ENCODE measurements around the gene CDH23. TPM values are rescaled to one million over a fixed set of nuclear protein-coding genes. Genes with fewer than 3 reads are reported as not detected.

The CDH23 gene
- total RNA-seq, 1 experiment from 2014 or later = 0.02 TPM

DNA sequence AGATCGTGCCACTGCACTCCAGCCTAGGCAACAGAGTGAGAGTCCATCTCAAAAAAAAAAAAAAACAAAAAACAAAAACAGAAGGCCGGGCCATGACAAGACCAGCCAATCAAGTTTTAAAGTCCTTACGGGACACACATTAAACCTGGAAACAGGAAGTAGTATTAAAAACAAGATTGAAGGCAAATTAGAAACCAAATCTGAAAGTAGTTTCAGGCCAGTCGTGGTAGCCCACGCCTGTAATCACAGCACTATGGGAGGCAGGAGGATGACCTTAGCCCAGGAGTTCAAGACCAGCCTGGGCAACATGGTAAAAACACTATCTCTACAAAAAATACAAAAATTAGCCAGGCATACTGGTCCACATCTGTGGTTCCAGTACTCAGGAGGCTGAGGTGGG is 436.2 kb downstream of the CDH23 start:
- no TSS peak for BruUV-seq (replicated peaks)
- DNase-seq (ENCODE audit: unreplicated experiment) = no peak
- Mint-ChIP-seq H3K9me3 (ENCODE audit: unreplicated experiment) (no peaks in the 10 kb centered on the region), H3K4me1 (ENCODE audit: insufficient read depth, unreplicated experiment) (peaks cover 35% of the 10 kb centered on the region), H3K36me3 (ENCODE audit: insufficient read depth, unreplicated experiment) (peaks cover 61% of the 10 kb centered on the region), H3K27ac (ENCODE audit: low read depth, unreplicated experiment) (peak overlapping the region; percentile 49), H3K27me3 (ENCODE audit: insufficient read depth, unreplicated experiment) (no peaks in the 10 kb centered on the region), H3K4me3 (ENCODE audit: unreplicated experiment) (no peak overlapping the region)
- intact Hi-C loops (cut with micrococcal nuclease) = loop anchor here (1.0 to 2.0 kb wide), 2 partner anchors 56 to 63 kb away; no protein-coding TSS in a partner anchor
- TF ChIP-seq, protein P1, sequence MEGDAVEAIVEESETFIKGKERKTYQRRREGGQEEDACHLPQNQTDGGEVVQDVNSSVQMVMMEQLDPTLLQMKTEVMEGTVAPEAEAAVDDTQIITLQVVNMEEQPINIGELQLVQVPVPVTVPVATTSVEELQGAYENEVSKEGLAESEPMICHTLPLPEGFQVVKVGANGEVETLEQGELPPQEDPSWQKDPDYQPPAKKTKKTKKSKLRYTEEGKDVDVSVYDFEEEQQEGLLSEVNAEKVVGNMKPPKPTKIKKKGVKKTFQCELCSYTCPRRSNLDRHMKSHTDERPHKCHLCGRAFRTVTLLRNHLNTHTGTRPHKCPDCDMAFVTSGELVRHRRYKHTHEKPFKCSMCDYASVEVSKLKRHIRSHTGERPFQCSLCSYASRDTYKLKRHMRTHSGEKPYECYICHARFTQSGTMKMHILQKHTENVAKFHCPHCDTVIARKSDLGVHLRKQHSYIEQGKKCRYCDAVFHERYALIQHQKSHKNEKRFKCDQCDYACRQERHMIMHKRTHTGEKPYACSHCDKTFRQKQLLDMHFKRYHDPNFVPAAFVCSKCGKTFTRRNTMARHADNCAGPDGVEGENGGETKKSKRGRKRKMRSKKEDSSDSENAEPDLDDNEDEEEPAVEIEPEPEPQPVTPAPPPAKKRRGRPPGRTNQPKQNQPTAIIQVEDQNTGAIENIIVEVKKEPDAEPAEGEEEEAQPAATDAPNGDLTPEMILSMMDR (IDR thresholded peaks at IDR 0.05; ENCODE audit: unreplicated experiment) = no peak
- POLR2A ChIA-PET = interaction anchor here (0.7 to 0.8 kb wide), 2 partner anchors 13 to 18 kb away, joined by 3 to 4 read pairs; partner anchors contain the start of gene PSAP
- CTCF ChIA-PET = interaction anchor here (1.3 to 4.0 kb wide), 3 partner anchors 17 to 64 kb away, joined by 3 to 28 read pairs (median 5); partner anchors contain the start of gene PSAP

DNA sequence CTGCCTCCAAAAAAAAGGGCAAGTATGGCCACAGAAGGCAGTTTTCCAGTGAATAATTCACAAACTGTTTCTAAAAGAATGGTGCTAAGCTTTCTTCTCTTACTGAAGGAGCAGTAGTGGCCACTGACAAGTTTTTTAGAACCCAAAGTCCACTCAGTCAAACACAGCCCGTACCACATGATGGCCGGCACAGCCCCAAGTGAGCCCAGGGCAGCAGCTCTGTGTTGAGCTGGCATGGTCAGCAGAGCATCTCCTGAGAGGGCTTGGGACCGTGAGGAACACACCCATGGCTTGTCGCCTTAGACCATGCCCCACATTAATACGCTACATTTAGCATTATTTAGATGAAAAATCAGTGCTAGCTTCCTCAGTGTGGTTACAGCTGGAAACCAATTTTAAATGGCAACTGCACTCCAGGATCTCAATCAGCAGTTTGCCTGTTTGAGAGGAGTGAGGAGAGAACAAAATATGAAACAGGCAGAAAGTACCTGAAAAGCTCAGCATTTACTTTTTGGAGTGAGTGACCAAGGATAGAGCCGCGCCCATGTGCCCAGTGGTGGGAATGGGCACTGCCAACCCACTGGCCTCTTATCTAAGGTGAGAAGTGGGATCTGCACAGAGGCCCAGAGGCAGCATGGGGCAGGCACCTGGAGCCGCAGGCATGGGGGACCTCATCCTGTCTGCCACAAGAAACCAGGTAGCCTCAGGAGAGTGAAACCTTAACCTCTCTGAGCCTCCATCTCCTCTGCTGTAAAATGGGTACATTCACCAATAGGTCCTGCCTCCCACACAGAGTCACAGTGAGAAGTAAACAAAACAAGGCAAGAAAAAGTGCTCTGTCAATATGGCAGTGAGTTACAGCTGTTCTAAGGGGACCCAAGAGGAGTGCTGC is 437.0 kb downstream of the CDH23 start:
- H3K27ac Mint-ChIP-seq (ENCODE audit: low read depth, unreplicated experiment) = peak overlapping the region; percentile 49
- peaks cover 42% of the 10 kb centered on the region for H3K4me1 Mint-ChIP-seq (ENCODE audit: insufficient read depth, unreplicated experiment)
- H3K27me3 Mint-ChIP-seq (ENCODE audit: insufficient read depth, unreplicated experiment) = no peaks in the 10 kb centered on the region
- intact Hi-C loops (cut with micrococcal nuclease) = loop anchor here (2.0 kb wide), 1 partner anchor 55 kb away; no protein-coding TSS in a partner anchor
- DNase-seq (ENCODE audit: unreplicated experiment) = no peak
- CTCF ChIA-PET = interaction anchor here (0.5 to 1.7 kb wide), 4 partner anchors 16 to 508 kb away, joined by 3 to 6 read pairs (median 4); partner anchors contain the start of gene PSAP
- POLR2A ChIA-PET = interaction anchor here (0.7 to 1.2 kb wide), 2 partner anchors 18 to 38 kb away, joined by 3 to 4 read pairs; partner anchors contain the start of gene PSAP
- H3K4me3 Mint-ChIP-seq (ENCODE audit: unreplicated experiment) = no peak overlapping the region
- peaks cover 60% of the 10 kb centered on the region for H3K36me3 Mint-ChIP-seq (ENCODE audit: insufficient read depth, unreplicated experiment)
- H3K9me3 Mint-ChIP-seq (ENCODE audit: unreplicated experiment) = no peaks in the 10 kb centered on the region
- TF ChIP-seq, protein P1 (IDR thresholded peaks at IDR 0.05; ENCODE audit: unreplicated experiment) = no peak
- no TSS peak for BruUV-seq (replicated peaks)

- Mint-ChIP-seq H3K9me3 (ENCODE audit: unreplicated experiment) (no peaks in the 10 kb centered on the region), H3K36me3 (ENCODE audit: insufficient read depth, unreplicated experiment) (peaks cover 54% of the 10 kb centered on the region), H3K4me3 (ENCODE audit: unreplicated experiment) (no peak overlapping the region), H3K4me1 (ENCODE audit: insufficient read depth, unreplicated experiment) (peaks cover 46% of the 10 kb centered on the region), H3K27me3 (ENCODE audit: insufficient read depth, unreplicated experiment) (no peaks in the 10 kb centered on the region), H3K27ac (ENCODE audit: low read depth, unreplicated experiment) (no peak overlapping the region)
- TF ChIP-seq, protein P1 (IDR thresholded peaks at IDR 0.05; ENCODE audit: unreplicated experiment) = no peak
- ChIA-PET POLR2A (interaction anchor here (1.2 kb wide), 1 partner anchor 37 kb away, joined by 4 read pairs; no protein-coding TSS in a partner anchor), CTCF (interaction anchor here (0.5 to 0.9 kb wide), 2 partner anchors 62 to 508 kb away, joined by 3 to 6 read pairs; no protein-coding TSS in a partner anchor)
- intact Hi-C loops (cut with micrococcal nuclease) = no loop called here
- no peak for DNase-seq (ENCODE audit: unreplicated experiment)
- no TSS peak for BruUV-seq (replicated peaks)
These were observed 437.6 kb downstream of the CDH23 start for GRCh38 chr10:71834343-71834674.
